Astrocyte of the spinal cord (primary cell): ENCODE measurements around the gene TGFBRAP1.
"Not testable (repeated sequence)": the region's sequence is repeated elsewhere in the genome, so short reads cannot be mapped to it uniquely, and the experiment has no call there.

Source experiments
- DNase-seq: peaks from one replicate; pipeline ENCODE4 v3.0.0; 2011; ENCODE audit warnings: low read depth, low spot score
- H3K4me3 ChIP-seq: 2 replicates; pipeline ENCODE4 v1.5.1; 2011; ENCODE audit warnings: low read depth, mild to moderate bottlenecking, low read length, moderate library complexity
- CTCF ChIP-seq: IDR thresholded peaks from 2 replicates; pipeline ENCODE4 v1.5.1; 2012; ENCODE audit warnings: low read depth, mild to moderate bottlenecking, low read length, inconsistent platforms
- in situ Hi-C: cut with HindIII; loops from 2 replicates; pipeline ENCODE4 v1.10.0; 2017; ENCODE audit warnings: low sequenced_read_pairs

The TGFBRAP1 gene

GRCh38 chr2:105254531-105255210, 74.9 kb downstream of the TGFBRAP1 start:
- TF ChIP-seq CTCF: no peak
- H3K4me3 ChIP-seq: no peak overlapping the region
- no peak for DNase-seq
- in situ Hi-C loops: no loop called here

- DNase-seq: no peak
- H3K4me3 ChIP-seq: no peak overlapping the region
- in situ Hi-C loops: no loop called here
- TF ChIP-seq CTCF: no peak
Observed at GRCh38 chr2:105252271-105252670, 77.3 kb downstream of the TGFBRAP1 start.

GRCh38 chr2:105251016-105251648, 78.4 kb downstream of the TGFBRAP1 start:
- in situ Hi-C loops, DNase-seq, H3K4me3 ChIP-seq: not testable (repeated sequence)

GRCh38 chr2:105249891-105250290, 79.6 kb downstream of the TGFBRAP1 start:
- in situ Hi-C loops: no loop called here
- no peak for DNase-seq
- H3K4me3 ChIP-seq: no peak overlapping the region
- no peak for TF ChIP-seq CTCF

- in situ Hi-C loops: no loop called here
- DNase-seq: no peak
- no peak overlapping the region for H3K4me3 ChIP-seq
- TF ChIP-seq CTCF: no peak
Observed at GRCh38 chr2:105249181-105249580, 80.4 kb downstream of the TGFBRAP1 start.

GRCh38 chr2:105248316-105249070, 81.0 kb downstream of the TGFBRAP1 start:
- TF ChIP-seq CTCF: no peak
- no peak for DNase-seq
- no peak overlapping the region for H3K4me3 ChIP-seq
- in situ Hi-C loops: no loop called here

- H3K4me3 ChIP-seq: no peak overlapping the region
- in situ Hi-C loops: no loop called here
- TF ChIP-seq CTCF: no peak
- DNase-seq: no peak
Observed at GRCh38 chr2:105244451-105244850, 85.1 kb downstream of the TGFBRAP1 start.
